Adrenal gland (tissue), 12 donors: ENCODE results near the gene TMOD4. TPM values are rescaled to one million over a fixed set of nuclear protein-coding genes. Genes with fewer than 3 reads are reported as not detected.

Source experiments
- DNase-seq, 7 donors: peaks; one replicate each; pipeline ENCODE4 v3.0.0-alpha.2; 2019 to 2020
- H3K27ac ChIP-seq, 5 donors: fragments of 200-600 bp; sonication (generic) in 4 of 5; 1 replicate in 3 of 5; 2 replicates in 2 of 5; pipeline versions ENCODE4 v1.5.1 to v1.8.0; 2016 to 2020; ENCODE audit warnings: mild to moderate bottlenecking in 1 of 5
- H3K27me3 ChIP-seq: fragments of 200-600 bp; 2 replicates; pipeline ENCODE4 v1.8.0; 2021
- H3K36me3 ChIP-seq, 2 donors: fragments of 200-600 bp; replicated peaks in 1 of 2; 1 replicate in 1 of 2; 2 replicates in 1 of 2; pipeline versions ENCODE4 v1.5.1 to v1.8.0; 2018 to 2022
- H3K4me1 ChIP-seq, 2 donors: fragments of 200-600 bp; replicated peaks in 1 of 2; 1 replicate in 1 of 2; 2 replicates in 1 of 2; pipeline versions ENCODE4 v1.5.1 to v1.8.0; 2018 to 2021
- H3K4me3 ChIP-seq, 4 donors: fragments of 200-600 bp; sonication (generic) in 3 of 4; one replicate each; pipeline ENCODE4 v1.5.1; 2016 to 2018
- H3K9me3 ChIP-seq, 3 donors: fragments of 200-600 bp; sonication (generic) in 1 of 3; replicated peaks in 1 of 3; 1 replicate in 2 of 3; 2 replicates in 1 of 3; pipeline versions ENCODE4 v1.5.1 to v1.8.0; 2016 to 2021
- CTCF ChIP-seq, 6 experiments: fragments of 450-650 bp in 4 of 6; fragments of 200-600 bp in 2 of 6; sonication (generic) in 1 of 6; IDR thresholded peaks; 1 replicate in 5 of 6; 2 replicates in 1 of 6; pipeline versions ENCODE4 v1.5.1 to v1.8.0; 2016 to 2021; ENCODE audit warnings: antibody characterized with exemption in 6 of 6, mild to moderate bottlenecking in 2 of 6, moderate library complexity in 1 of 6
- POLR2A ChIP-seq, 2 donors: fragments of 450-650 bp; IDR thresholded peaks; one replicate each; pipeline ENCODE4 v1.6.1; 2017; ENCODE audit warnings: antibody characterized with exemption in 2 of 2, mild to moderate bottlenecking in 2 of 2, moderate library complexity in 1 of 2
- WGBS, 4 donors: extraction: QIAGEN DNeasy Blood & Tissue Kit in 2 of 4; methylation state at CpG; one replicate each; pipeline versions ENCODE4 v1.1.5 to v1.1.7; 2013 to 2017; 5-methylcytosine and 5-hydroxymethylcytosine counted together
- intact Hi-C, 2 donors: fragments of 100-400 bp; cut with DNase I; formaldehyde crosslinking; loops; one replicate each; pipeline versions ENCODE4 v1.14.1 to v1.15.0; 2022 to 2023
- polyA plus RNA-seq, 3 donors: library from polyadenylated mRNA; stranded (reverse); fragments of 200-250 nt in 2 of 3; fragments of 350-450 nt in 1 of 3; fragmentation: Illumina TruSeq in 1 of 3; extraction: RNeasy Lipid Tissue Mini Kit (QIAGEN cat#74804) in 1 of 3; gene quantifications; one replicate each; pipeline ENCODE4 v1.2.3, GENCODE V29; 2013 to 2014
- total RNA-seq, 9 donors: library from RNA; depleted of rRNA in 4 of 9; stranded (reverse); fragments of >200 nt in 4 of 9; fragments of 120-200 nt in 1 of 9; fragmentation: NEBNext Ultra II Directional in 1 of 9; extraction: Animal tissue kit (Norgen Biotek cat#: 25700) in 1 of 9; gene quantifications; one replicate each; pipeline versions ENCODE4 v1.1.0 to v1.2.4, GENCODE V29; 2013 to 2023
- donor health status: healthy with polysubstance abuse.
- donor health status: Bipolar disorder and iron deficiency.
- donor health status: DM: yes; HTN: yes; CAD: no.
- donor health status: DM: no; HTN: no; CAD: no.
- donor health status: DM: no; HTN: no; CAD: no.
- donor health status: DM: yes; HTN: yes; CAD: no.

Gene TMOD4
- total and polyA plus RNA-seq, 12 donors: 0.28 to 1.2 (median 0.84) TPM; not detected in 7

- no peaks in the 10 kb centered on the region for H3K27me3 ChIP-seq
- no peaks in the 10 kb centered on the region for H3K36me3 ChIP-seq
- intact Hi-C loops: no loop called here
- H3K27ac ChIP-seq: no peak overlapping the region
- WGBS, 4 donors: 91 to 98% (median 95%) methylated on average over 6 to 7 of the region's 7 CpGs
- no peak overlapping the region for H3K4me3 ChIP-seq
- DNase-seq: peak in 1 of 7 donors; percentile 14
- no peaks in the 10 kb centered on the region for H3K9me3 ChIP-seq
- peaks cover 7 to 11% of the 10 kb centered on the region in 2 donors for H3K4me1 ChIP-seq
- TF ChIP-seq POLR2A (IDR thresholded peaks at IDR 0.05) (no peak), CTCF (IDR thresholded peaks at IDR 0.05) (no peak)
These were observed 40.8 kb downstream of the TMOD4 start for GRCh38 chr1:151134991-151135390.

- intact Hi-C loops: no loop called here
- H3K36me3 ChIP-seq: no peaks in the 10 kb centered on the region
These were observed 41.4 kb downstream of the TMOD4 start for GRCh38 chr1:151134396-151134795.

GRCh38 chr1:151133018-151133806 is 42.6 kb downstream of the TMOD4 start:
- H3K36me3 ChIP-seq: no peaks in the 10 kb centered on the region
- peak overlapping the region in 1 of 4 donors; percentile 39 for H3K4me3 ChIP-seq
- peak in 1 of 7 donors; percentile 48 for DNase-seq
- intact Hi-C loops: no loop called here
- WGBS, 4 donors: 41 to 67% (median 54%) methylated on average over 5 to 65 of the region's 65 CpGs
- H3K27me3 ChIP-seq: no peaks in the 10 kb centered on the region
- TF ChIP-seq POLR2A (IDR thresholded peaks at IDR 0.05): no peak
- no peak for TF ChIP-seq CTCF (IDR thresholded peaks at IDR 0.05)
- H3K4me1 ChIP-seq: peaks cover 7 to 11% of the 10 kb centered on the region in 2 donors
- H3K9me3 ChIP-seq: no peaks in the 10 kb centered on the region
- no peak overlapping the region for H3K27ac ChIP-seq

More at GRCh38 chr1:151134396-151134795, 41.4 kb downstream of the TMOD4 start:
- no peak overlapping the region for H3K27ac ChIP-seq
- H3K4me1 ChIP-seq: peaks cover 7 to 11% of the 10 kb centered on the region in 2 donors
- DNase-seq: peak in 1 of 7 donors; percentile 45
- no peaks in the 10 kb centered on the region for H3K9me3 ChIP-seq
- 83 to 95% (median 88%) methylated on average over 3 of the region's 3 CpGs for WGBS, 4 donors
- no peaks in the 10 kb centered on the region for H3K27me3 ChIP-seq
- H3K4me3 ChIP-seq: no peak overlapping the region
- no peak for TF ChIP-seq CTCF (IDR thresholded peaks at IDR 0.05)
- no peak for TF ChIP-seq POLR2A (IDR thresholded peaks at IDR 0.05)

GRCh38 chr1:151132335-151133017 is 43.3 kb downstream of the TMOD4 start:
- H3K4me3 ChIP-seq: peak overlapping the region in 1 of 4 donors; percentile 39
- TF ChIP-seq CTCF (IDR thresholded peaks at IDR 0.05) (no peak), POLR2A (IDR thresholded peaks at IDR 0.05) (no peak)
- H3K4me1 ChIP-seq: peaks cover 7 to 11% of the 10 kb centered on the region in 2 donors
- H3K27me3 ChIP-seq: no peaks in the 10 kb centered on the region
- intact Hi-C loops: no loop called here
- peak in 1 of 7 donors; percentile 45 for DNase-seq
- peak overlapping the region in 1 of 5 donors; percentile 31 for H3K27ac ChIP-seq
- H3K9me3 ChIP-seq: no peaks in the 10 kb centered on the region
- 38 to 78% (median 50%) methylated on average over 17 to 74 of the region's 74 CpGs for WGBS, 4 donors
- no peaks in the 10 kb centered on the region for H3K36me3 ChIP-seq
